Measurements from ENCODE around the gene PFN3.

DNA sequence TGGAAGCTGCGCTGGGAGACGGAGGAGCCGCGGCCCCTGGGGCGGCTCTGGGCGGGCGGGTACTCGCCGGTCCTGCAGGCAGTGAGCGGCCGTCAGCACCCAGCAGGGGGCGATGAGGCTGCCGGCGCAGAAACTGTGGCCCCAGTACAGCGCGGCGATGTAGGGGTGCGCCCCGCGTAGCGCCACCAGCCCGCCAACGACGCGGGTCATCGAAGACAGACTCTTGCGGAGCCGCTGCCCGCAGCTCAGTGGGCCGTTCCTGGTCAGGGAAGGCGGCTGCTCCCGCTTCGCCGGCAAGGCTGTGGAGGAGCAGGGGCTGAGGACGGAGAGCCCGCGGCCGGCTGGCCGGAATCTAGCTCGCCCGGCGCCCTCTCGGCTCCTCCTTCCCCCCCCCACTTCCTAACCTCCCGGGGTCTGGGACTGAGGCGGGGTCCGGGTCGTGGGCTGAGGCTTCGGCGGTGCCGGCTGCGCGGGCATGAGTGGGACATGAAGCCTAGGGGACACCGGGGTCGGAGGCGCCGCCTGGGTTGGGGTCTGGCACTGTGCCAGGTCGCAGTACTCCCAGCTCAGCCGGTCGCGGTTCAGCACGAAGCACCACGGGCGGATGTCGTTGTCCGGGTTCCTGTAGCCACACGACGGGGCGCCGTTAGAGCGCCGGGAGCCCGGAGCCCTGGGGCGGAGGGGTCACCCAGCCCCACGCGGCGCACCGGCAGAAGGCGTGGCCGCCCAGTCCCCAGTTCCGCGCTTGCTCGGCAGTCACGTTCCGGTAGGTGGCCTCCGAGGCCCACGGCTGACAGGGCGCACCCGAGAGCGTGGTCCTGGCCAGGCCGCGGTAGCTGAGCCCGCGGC is 3.6 kb upstream of the PFN3 start:
- TF ChIP-seq SIN3A (IDR thresholded peaks at IDR 0.05; ENCODE audit: borderline replicate concordance, low read depth, low read length) (no peak; the same call in 1 of the 2 replicates), CEBPB (IDR thresholded peaks at IDR 0.05; ENCODE audit: borderline replicate concordance, low read depth, low read length) (no peak)
- TF ChIP-seq, protein P1, sequence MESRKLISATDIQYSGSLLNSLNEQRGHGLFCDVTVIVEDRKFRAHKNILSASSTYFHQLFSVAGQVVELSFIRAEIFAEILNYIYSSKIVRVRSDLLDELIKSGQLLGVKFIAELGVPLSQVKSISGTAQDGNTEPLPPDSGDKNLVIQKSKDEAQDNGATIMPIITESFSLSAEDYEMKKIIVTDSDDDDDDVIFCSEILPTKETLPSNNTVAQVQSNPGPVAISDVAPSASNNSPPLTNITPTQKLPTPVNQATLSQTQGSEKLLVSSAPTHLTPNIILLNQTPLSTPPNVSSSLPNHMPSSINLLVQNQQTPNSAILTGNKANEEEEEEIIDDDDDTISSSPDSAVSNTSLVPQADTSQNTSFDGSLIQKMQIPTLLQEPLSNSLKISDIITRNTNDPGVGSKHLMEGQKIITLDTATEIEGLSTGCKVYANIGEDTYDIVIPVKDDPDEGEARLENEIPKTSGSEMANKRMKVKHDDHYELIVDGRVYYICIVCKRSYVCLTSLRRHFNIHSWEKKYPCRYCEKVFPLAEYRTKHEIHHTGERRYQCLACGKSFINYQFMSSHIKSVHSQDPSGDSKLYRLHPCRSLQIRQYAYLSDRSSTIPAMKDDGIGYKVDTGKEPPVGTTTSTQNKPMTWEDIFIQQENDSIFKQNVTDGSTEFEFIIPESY (CRISPR knock-in tag; IDR thresholded peaks at IDR 0.05) = peak; percentile 72

Data from HepG2 (cell line).